Stimulated activated CD4-positive, alpha-beta T cell treated with anti-CD3 and anti-CD28 coated beads, TNF-alpha, amount 100 ng/mL, for 24 hours (primary cell): Measurements from ENCODE around the gene SMAD5.

Experiments
- DNase-seq, 3 experiments: peaks; one replicate each; pipeline ENCODE4 v3.0.0-alpha.2; 2020; ENCODE audit warnings: low read depth in 3 of 3

SMAD5 gene

DNA sequence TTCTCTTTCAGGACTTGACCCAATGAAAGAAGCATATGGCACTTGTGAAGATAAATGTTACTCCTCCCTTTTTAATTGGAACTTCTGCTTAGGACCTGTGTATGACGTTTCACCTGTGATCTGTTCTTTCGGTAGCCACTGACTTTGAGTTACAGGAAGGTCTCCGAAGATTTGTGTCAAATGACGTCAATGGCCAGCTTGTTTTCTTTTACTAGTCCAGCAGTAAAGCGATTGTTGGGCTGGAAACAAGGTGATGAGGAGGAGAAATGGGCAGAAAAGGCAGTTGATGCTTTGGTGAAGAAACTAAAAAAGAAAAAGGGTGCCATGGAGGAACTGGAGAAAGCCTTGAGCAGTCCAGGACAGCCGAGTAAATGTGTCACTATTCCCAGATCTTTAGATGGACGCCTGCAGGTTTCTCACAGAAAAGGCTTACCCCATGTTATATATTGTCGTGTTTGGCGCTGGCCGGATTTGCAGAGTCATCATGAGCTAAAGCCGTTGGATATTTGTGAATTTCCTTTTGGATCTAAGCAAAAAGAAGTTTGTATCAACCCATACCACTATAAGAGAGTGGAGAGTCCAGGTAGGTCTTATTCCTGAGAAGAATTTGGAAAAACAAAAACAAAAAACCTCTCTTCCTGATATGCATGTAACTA lies 21.1 kb downstream of the SMAD5 start:
- no peak for DNase-seq

DNA sequence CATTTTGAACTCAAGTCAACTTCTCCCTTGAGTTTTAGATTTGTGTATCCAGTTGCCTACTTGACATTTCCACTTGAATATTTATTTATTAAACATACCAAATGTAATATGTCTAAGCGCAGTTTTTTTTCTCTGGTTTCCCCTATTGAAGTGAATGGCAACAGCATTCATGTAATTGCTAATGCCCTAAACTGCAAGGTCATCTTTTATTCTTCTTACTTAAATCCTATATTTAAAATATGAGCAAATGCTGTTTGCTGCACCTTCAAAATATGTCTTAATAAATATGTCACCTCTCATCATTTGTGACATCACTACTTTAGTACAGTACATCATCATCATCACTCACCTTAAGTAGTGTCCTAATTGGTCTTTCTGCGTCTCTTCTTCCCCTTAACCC lies 22.4 kb downstream of the SMAD5 start:
- DNase-seq: no peak

DNA sequence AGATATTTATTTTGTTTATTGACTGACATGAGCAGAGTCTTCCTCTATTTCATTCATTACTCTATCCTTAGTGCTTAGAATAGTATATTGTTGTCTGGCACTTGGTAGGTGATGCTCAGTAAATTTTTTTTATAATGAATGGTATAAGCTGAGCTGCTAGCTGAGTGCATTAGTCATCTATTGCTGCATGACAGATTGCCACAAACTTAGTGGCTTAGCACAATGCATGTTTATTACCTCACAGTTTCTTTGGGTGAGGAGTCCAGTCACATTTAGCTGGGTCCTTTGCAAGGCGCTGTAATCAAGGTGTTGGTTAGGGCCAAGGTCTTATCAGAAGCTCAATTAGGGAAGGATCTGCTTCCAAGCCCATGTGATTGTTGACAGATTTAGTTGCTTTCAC lies 23.1 kb downstream of the SMAD5 start:
- no peak for DNase-seq

DNA sequence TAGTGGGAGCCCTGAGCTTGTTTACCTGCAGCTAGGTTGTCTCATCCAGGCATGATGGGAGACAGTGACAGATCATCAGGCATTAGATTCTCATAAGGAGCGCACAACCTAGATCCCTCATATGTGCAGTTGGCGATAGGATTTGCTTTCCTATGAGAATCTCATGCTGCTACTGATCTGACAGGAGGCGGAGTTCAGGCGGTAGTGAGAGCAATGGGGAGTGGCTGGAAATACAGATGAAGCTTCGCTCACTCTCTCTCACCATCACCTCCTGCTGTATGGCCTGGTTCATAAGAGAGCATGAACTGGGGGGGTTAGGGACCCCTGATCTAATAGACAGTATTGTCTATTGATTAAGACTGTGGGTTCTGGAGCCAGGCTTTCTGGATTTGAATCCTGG lies 24.9 kb downstream of the SMAD5 start:
- no peak for DNase-seq

DNA sequence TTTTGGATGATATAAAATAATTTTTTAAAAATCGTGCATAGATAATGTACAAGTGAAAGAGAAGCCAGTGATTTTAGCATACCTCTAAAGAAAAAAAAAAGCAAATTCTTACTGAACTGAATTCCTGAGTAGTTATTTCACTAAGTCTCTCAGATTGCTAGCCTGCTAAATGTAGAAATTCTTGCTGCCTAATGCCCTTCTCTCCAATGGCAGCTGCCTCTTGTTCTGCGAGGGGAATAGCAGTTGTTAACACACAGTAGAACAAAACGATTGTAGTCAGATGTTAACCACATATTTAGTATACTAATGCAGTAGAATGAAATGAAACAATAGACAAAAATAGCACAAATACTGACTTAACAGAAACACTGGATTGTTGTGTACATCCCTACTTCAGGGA lies 26.8 kb downstream of the SMAD5 start:
- DNase-seq: no peak

DNA sequence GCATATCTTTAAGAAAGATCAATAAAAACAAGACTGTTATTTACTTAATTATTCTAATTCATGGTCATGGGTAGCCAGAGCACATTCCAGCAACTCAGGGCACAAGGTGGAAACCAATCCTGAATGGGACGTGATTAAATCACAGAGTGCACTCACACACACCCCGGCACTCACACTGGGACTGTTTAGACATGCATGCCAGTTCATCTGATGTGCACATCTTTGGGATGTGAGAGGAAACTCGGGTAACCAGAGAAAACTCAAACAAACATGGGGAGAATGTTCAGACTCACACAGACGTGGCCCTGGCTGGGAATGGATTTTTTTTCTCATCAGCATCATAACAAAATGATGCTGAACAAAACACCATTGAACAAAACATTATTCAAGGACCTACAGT lies 29.4 kb downstream of the SMAD5 start:
- no peak for DNase-seq

DNA sequence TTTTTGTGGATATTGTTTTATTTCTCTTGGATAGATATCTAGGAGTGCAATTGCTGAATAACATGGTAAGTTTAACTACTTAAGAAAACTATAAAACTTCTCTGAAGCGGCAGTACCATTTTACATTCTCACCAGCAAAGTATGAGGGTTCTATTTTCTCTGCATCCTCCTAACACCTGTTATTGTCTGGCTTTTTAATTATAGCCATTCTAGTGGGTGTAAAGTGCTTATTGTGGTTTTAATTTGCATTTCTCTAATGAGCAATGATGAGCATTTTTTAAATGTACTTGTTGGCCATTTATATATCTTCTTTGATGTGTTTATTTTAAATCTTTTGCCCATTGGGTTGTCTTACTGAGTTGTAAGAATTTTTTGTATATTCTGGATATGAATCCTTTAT lies 31.6 kb downstream of the SMAD5 start:
- no peak for DNase-seq

DNA sequence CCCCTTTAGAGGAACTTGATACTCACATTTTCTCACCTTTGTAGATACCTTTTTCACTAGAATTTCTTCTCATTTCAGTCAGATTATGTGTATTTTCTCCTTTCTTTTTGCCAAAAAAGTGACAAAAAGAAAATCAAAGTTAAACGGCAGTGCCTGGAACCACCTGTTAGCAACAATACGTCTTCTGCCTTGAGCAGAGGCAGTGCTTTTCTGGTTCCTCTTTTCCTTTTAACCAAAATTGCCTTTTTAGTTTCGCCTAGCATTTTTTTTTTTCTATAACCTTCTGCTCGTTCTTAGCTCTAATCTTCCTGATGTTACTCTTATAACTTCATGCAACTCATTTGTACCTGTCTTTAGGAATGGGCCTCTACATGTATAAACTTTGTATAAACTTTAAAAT lies 34.3 kb downstream of the SMAD5 start:
- DNase-seq: no peak

DNA sequence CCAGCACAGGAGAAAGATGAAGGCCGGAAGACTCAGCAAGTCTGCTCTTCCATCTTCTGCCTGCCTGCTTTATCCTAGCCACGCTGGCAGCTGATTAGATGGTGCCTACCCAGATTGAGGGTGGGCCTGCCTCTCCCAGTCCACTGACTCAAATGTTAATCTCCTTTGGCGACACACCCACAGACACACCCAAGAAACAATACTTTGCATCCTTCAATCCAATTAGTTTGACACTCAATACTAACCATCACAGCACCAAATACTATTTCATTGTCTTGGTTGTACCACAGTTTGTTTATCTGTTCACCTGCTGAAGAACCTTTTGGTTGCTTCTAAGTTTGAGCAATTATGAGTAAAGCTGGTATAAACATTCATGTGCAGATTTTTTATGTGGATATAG lies 36.6 kb downstream of the SMAD5 start:
- DNase-seq: no peak

DNA sequence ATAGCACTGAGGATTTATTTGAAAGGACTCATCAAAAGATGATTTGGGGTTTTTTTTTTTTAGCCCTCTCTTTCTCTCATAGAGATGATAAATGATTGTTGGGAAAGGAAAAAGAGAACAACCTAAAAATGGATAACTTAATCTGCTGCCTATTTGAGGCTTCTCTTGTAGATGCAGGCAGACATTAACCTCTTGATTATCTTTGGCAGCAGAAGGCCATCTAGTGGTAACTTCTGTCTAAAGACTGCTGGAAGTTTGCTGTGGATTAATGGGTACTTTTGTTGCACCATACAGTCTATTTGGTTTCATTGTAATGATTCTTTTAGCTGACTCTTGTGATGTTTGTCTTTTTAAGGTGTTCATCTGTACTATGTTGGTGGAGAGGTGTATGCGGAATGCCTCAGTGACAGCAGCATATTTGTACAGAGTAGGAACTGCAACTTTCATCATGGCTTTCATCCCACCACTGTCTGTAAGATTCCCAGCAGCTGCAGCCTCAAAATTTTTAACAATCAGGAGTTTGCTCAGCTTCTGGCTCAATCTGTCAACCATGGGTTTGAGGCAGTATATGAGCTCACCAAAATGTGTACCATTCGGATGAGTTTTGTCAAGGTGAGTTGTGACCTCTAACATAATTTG lies 41.5 kb downstream of the SMAD5 start:
- no peak for DNase-seq

DNA sequence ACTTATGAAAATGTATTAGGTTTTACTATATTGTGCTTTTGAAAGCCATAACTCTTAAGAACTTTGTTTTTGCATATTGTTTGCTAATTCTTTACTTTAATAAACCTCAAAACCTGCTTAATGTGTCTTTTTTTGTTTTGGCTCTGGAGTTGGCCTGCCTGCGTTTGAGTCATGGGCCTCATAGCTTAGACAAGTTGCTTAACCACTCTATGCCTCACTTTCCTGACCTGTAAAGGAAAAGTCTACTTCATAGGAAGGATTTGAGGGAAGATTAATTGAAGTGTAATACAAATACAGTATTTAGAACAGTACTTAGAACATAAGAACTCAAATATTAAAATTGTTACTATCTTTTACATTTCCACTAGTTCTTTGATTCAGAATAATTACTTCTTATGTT lies 50.0 kb downstream of the SMAD5 start:
- DNase-seq: no peak

DNA sequence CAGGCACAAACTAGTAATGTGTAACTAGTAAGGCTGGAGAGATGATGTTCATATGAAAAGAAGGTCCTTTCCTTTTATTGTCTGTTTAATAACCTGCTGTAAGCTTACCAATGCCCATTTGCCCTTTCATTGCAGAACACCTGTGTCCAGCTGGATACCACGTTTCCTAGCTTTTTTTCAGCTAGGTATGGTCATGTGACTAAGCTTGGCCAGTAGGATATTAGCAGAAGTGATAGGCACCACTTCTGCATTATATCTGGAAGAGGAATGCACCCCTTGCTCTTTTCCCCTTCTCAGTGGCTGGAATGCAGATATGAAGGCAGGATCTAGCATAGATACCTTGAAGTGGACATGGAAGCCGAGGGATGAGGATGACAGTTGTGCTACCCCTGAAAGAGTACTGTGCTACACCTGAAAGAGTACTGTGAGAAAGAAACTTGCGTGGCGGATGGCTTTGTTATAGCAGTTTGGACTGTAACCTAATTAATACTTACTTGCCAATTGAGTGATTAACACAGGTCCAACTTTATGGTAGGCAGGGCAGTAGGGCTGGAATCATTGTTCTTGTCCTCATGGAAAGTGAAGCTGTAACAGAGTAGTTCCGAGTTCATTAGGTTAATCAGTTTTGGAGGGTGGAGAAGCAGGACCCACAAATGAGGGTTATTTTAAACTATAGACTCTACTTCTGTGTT lies 53.5 kb downstream of the SMAD5 start:
- no peak for DNase-seq

DNA sequence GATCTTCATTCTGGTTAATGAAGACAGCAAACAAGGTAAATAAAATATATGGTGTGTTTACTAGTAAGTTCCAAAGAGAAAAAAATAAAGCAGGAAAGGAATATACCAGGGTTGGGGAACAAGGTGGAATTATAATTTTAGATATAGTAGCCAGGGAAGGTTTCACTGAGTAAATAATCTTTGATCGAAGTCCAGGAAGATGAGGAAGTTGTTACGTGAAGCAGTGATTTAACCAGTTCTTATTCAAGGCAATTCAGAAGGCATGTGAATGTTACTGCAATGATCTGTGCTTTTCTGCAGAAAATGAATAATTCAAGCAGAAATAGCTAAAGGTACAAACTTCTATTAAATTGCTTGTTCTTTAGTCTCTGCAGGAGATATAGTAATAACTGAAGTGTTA lies 54.2 kb downstream of the SMAD5 start:
- DNase-seq: no peak

DNA sequence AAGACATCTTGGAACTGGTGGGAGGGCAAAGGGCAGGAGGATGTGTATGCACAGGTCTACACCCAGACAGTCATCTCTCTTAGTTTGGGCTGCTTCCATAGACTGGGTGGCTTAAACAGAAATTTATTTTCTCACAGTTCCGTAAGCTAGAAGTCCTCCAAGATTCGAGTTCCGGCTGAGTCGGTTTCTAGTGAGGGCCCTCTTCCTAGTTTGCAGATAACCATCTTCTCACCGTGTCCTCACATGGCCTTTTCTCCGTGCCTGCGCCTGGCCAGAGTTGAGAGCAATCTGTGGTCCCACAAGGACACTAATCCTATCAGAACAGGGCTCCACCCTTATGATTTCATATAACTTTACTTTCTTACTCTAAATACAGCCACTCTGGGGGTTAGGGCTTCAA lies 56.2 kb downstream of the SMAD5 start:
- DNase-seq: no peak

DNA sequence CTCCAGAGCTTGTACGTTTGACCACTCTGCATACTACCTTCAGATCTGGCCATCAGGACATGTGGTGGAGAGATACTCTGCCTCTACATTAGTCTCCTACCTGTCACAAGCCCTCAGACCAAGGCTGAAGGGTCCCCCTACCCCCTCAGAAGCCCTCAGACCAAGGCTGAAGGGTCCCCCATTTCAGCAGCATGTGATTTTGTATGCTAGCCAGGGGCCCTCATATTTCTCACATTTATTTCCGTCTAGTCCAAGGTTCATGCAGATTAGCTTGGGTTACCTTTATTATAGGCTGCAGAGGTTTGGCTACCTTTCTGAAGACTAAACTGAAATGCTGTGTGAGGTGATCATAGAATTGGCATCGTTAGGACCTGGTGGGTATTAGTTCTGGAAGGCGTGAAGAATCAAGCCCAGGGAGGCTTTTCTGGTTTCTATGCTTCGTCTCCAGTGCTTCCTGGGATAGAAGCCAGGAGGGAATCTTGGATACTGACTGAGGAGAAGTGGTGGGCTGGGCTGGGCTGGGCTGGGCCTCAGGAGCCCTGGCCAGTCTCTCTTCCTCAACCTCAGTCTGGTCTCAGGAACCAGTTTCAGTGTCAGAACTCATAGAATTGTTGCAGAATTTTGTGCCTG lies 57.6 kb downstream of the SMAD5 start:
- DNase-seq: no peak

DNA sequence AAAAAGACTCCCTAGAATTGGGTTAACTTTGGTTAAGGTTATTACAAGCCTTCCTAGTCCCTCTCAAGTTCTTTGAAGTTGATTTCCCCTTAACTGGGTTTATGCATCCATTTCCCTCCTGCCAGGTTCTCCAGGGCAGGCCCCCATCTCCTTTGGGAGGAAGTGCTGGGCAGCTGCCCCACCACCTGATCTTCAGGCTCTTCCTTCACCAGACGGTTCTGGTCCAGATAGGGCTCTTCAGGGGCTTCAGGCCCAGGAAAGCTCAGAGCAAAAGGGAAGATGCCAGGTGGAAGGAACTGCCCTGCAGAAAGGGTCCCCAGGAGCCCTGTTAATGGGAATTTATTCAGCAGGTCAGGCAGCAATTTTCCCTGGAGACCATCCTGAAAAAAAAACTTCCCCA lies 58.3 kb downstream of the SMAD5 start:
- no peak for DNase-seq

DNA sequence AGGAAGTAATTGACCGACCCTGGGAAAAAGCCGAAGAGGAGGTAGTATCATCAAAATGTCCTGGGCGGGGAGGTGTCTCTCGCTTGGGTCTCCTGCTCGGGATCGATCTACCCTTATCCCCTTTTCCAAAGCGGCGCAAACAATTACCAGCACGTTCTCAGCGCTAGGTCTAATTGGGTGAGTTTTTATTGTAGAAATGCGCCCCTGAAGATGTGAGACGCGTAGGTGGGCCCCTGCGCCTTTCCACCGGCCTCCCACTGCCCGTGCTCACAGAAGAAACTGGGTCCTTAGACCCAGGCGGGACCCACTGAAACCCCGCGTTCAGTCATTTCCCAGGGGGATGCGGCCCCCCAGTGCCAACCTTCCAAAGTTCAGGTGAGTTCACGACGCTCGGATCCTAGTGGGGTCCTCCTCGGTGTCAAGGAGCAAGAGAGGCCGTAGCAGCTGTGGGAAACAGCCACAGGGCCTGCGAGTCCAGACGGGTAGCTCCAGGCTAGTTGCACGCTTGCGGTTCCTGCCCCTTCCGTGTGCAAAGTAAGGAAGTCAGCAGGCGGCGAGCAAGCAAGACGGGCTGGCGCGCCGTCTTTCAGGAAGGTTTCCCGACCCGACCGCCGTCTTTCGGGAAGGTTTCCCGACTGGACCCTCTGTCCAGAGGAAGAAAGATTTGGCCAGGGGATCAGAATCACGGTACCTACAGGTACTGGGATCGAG lies 58.8 kb downstream of the SMAD5 start:
- no peak for DNase-seq

DNA sequence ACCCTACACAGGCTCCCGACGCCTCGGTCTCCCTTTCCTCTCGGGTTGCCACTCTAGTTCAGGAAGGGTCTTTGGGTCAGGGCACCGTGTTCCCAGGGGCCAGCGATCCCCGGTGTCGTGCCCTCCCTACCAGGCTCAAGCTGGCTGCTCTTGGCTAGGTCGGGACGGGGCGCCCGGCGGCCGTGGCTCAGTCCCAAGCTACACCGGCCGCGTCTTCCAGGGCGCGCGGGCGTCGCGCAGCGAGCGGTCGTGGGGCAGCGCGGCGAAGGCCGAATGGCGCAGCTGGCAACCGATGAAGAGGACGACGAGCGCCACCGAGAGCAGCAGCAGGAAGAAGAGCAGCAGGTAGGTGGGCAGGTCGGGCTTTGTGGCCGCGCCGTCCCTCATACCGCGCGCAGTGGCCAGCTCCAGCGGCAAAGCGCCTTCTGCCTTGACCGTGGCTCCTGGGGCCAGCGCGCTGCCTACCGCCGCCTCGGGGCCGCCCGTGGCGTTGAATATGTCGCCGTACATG lies 59.4 kb downstream of the SMAD5 start:
- DNase-seq: no peak

DNA sequence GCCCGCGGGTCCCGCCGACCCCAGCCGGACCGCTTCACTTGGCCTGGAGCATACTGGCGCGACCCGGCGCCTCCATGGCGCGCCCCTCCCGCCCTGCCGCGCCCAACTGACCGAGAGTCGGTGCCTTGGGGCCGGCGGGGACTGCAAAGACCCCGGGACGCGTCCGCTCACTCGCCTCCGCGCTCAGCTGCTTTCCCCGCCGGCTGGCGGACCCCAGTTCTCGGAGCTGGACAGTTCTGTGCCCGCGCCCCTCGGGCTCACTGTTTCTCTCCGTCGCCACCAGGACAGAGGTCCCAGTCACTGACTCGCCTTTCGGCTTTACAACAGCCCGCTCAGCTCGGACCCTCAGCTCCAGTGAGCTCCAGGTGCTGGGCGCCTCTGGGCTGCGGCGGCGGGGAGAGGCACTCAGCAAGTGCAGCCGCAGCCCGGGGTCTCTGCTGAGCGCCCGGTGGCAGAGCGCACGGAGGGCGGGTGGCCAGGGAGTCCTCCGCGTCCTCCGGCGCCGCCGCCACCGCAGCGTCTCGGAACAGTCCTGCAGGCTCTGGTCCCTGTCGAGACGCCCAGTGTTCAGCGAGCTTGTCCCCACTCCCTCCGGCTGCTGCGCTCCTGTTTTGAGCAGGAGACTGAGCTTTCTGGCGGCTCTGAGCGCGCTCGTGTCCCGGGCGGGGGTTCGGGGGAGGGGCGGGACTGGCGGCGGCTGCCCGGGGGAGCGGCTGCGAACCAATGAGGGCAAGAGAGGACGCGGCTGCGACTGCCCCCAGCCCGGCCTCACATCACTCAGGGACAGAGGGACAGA lies 60.1 kb downstream of the SMAD5 start, which contains the start of gene SMIM32:
Gene SMIM32 (minus strand): TSS at position 637 of the 796 bp plus-strand sequence. CDS start 638 bp downstream, outside the sequence.
- no peak for DNase-seq

DNA sequence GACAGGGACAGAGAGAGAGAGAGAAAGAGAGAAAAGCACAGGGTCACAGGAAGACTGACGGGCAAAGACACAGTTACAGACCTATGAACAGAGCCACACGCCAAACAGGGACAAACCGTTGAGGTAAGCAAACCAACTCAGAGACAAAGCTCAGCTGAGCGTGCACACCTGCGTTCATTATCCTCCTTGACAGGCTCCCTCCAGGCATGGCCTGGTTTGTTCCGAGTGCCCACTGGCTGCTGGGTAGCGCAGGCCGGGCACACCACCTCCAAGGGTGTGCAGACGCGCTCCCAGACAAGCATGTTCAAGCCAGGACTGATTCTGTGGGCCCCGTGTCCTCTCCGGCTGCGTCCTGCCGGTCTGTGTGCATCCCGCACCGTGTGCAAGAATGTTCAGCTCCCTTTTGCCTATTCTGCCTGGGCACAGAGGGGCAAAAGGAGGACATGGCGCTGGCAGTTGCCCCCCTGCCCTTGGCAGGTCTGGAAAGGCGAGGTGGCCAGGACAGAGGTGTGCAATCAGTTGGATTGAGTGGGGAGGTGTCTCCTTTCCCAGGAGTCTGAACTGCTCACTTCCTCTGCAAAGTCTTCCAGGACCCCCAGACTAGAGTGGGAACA lies 60.8 kb downstream of the SMAD5 start:
- DNase-seq: no peak

DNA sequence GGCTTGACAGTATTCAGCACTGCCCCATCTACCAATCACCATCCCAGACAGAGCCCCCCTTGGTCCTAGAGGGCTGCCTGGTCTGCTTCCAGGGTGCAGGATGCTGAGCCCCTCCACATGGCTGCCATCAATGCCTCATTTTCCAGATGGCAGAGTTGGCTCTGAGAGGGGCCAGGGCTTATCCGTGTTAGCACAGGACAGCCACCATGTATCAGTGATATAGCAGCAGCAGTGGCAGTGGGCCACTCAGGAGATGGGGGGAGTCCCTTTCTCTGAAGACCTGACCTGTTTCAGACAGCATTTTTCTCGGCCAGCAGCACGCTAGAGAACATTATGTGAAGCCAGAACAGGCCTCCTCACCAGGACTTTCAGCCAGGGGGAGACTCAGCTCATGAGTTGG lies 61.9 kb downstream of the SMAD5 start:
- no peak for DNase-seq
